ENCODE data around the gene HEXA.

The HEXA gene

GRCh38 chr15:72331021-72331420, 44.8 kb downstream of the HEXA start:
- Histone ChIP-seq H4K20me1 (ENCODE audit: insufficient read depth, low read length) (no peaks in the 10 kb centered on the region), H3K9ac (ENCODE audit: low read length) (no peak overlapping the region), H3K36me3 (replicated peaks; ENCODE audit: insufficient read depth, low read length) (no peaks in the 10 kb centered on the region), H3K9me3 (replicated peaks; ENCODE audit: insufficient read depth, low read length) (no peaks in the 10 kb centered on the region), H3K4me3 (ENCODE audit: low read length) (no peak overlapping the region), H3K27ac (ENCODE audit: low read length) (no peak overlapping the region), H2AFZ (ENCODE audit: low read length) (no peak overlapping the region), H3F3A (ENCODE audit: insufficient read depth, low read length) (no peaks in the 10 kb centered on the region), H3K27me3 (replicated peaks; ENCODE audit: insufficient read depth, low read length) (no peaks in the 10 kb centered on the region), H3K9me2 (replicated peaks; ENCODE audit: insufficient read depth, low read length) (no peaks in the 10 kb centered on the region), H3K79me2 (ENCODE audit: low read length) (no peaks in the 10 kb centered on the region), H3K4me1 (ENCODE audit: low read length) (no peaks in the 10 kb centered on the region), H3K4me2 (ENCODE audit: low read depth, low read length) (no peak overlapping the region)
- no peak for DNase-seq
- TF ChIP-seq CTCF (IDR thresholded peaks at IDR 0.05; ENCODE audit: low read length) (no peak), EZH2 (optimal IDR thresholded peaks at IDR 0.05; ENCODE audit: low read depth, low read length) (no peak), EZH2phosphoT487 (IDR thresholded peaks at IDR 0.05; ENCODE audit: low read length) (no peak)

GRCh38 chr15:72323752-72324151, 52.1 kb downstream of the HEXA start:
- 0 out of 2 replicates have a peak, but pooled peaks cover 4% of the 10 kb centered on the region for H3F3A ChIP-seq (ENCODE audit: insufficient read depth, low read length)
- H3K9me2 ChIP-seq (replicated peaks; ENCODE audit: insufficient read depth, low read length), result no peaks in the 10 kb centered on the region
- no peaks in the 10 kb centered on the region for H3K36me3 ChIP-seq (replicated peaks; ENCODE audit: insufficient read depth, low read length)
- no peak overlapping the region for H3K4me3 ChIP-seq (ENCODE audit: low read length)
- DNase-seq, result no peak
- no peak overlapping the region for H3K9ac ChIP-seq (ENCODE audit: low read length)
- H3K9me3 ChIP-seq (replicated peaks; ENCODE audit: insufficient read depth, low read length), result no peaks in the 10 kb centered on the region
- H3K4me1 ChIP-seq (ENCODE audit: low read length), result no peaks in the 10 kb centered on the region
- no peaks in the 10 kb centered on the region for H4K20me1 ChIP-seq (ENCODE audit: insufficient read depth, low read length)
- H3K4me2 ChIP-seq (ENCODE audit: low read depth, low read length), result no peak overlapping the region
- H2AFZ ChIP-seq (ENCODE audit: low read length), result no peak overlapping the region
- no peak overlapping the region for H3K27ac ChIP-seq (ENCODE audit: low read length)
- H3K27me3 ChIP-seq (replicated peaks; ENCODE audit: insufficient read depth, low read length), result 0 out of 2 replicates have a peak, but pooled peaks cover 4% of the 10 kb centered on the region
- TF ChIP-seq EZH2phosphoT487 (IDR thresholded peaks at IDR 0.05; ENCODE audit: low read length), result no peak
- TF ChIP-seq EZH2 (optimal IDR thresholded peaks at IDR 0.05; ENCODE audit: low read depth, low read length), result no peak
- no peak for TF ChIP-seq CTCF (IDR thresholded peaks at IDR 0.05; ENCODE audit: low read length)
- H3K79me2 ChIP-seq (ENCODE audit: low read length), result no peaks in the 10 kb centered on the region

- no peak for TF ChIP-seq EZH2 (optimal IDR thresholded peaks at IDR 0.05; ENCODE audit: low read depth, low read length)
- no peak for TF ChIP-seq EZH2phosphoT487 (IDR thresholded peaks at IDR 0.05; ENCODE audit: low read length)
- no peak for TF ChIP-seq CTCF (IDR thresholded peaks at IDR 0.05; ENCODE audit: low read length)
- peak within 1 kb of the TSS; percentile 64 for H3K9ac ChIP-seq (ENCODE audit: low read length)
- no peaks in the 10 kb centered on the region for H3K79me2 ChIP-seq (ENCODE audit: low read length)
- H3K4me1 ChIP-seq (ENCODE audit: low read length), result no peaks in the 10 kb centered on the region
- no peaks in the 10 kb centered on the region for H4K20me1 ChIP-seq (ENCODE audit: insufficient read depth, low read length)
- no peaks in the 10 kb centered on the region for H3K36me3 ChIP-seq (replicated peaks; ENCODE audit: insufficient read depth, low read length)
- DNase-seq, result peak; percentile 81
- H3K27me3 ChIP-seq (replicated peaks; ENCODE audit: insufficient read depth, low read length), result 0 out of 2 replicates have a peak, but pooled peaks cover 6% of the 10 kb centered on the region
- H2AFZ ChIP-seq (ENCODE audit: low read length), result peak within 1 kb of the TSS; percentile 21
- peak within 1 kb of the TSS; percentile 76 for H3K4me3 ChIP-seq (ENCODE audit: low read length)
- peak within 1 kb of the TSS; percentile 92 for H3K4me2 ChIP-seq (ENCODE audit: low read depth, low read length)
- H3K9me2 ChIP-seq (replicated peaks; ENCODE audit: insufficient read depth, low read length), result no peaks in the 10 kb centered on the region
- 0 out of 2 replicates have a peak, but pooled peaks cover 9% of the 10 kb centered on the region for H3F3A ChIP-seq (ENCODE audit: insufficient read depth, low read length)
- no peak within 1 kb of the TSS for H3K27ac ChIP-seq (ENCODE audit: low read length)
- H3K9me3 ChIP-seq (replicated peaks; ENCODE audit: insufficient read depth, low read length), result no peaks in the 10 kb centered on the region
Measured at GRCh38 chr15:72319985-72320671, 55.7 kb downstream of the HEXA start, which contains the start of gene CELF6. CELF6 (minus strand) TSS chr15:72320157; CDS start chr15:72319874, 283 bp downstream.
